ENCODE data around the gene RNF225. TPM values are rescaled to one million over a fixed set of nuclear protein-coding genes. Genes with fewer than 3 reads are reported as not detected.

The RNF225 gene
- total and polyA plus RNA-seq, 2 experiments from 2014 or later: not detected

DNA sequence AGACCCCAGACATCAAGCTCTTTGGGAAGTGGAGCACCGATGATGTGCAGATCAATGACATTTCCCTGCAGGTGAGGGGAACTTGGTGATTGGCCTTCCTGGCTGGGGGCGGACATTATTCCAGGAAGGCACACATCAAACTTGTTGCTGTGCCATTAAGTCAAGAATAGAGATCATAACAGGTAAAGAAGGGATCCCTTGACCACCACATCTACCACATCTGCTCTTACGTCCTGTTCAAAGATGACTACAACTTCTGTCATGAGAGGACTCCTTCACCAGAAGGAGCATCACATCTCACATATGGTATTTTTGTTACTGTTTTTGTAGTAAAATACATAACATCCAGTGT lies 7.3 kb upstream of the RNF225 start:
- peaks cover 44% of the 10 kb centered on the region for H3K79me2 ChIP-seq
- 88% methylated on average over 3 of the region's 3 CpGs for WGBS (ENCODE audit: low lambda C conversion rate, missing lambda C conversion rate)
- no peak overlapping the region for H3K27ac ChIP-seq
- peak overlapping the region; percentile 95 for H3K4me2 ChIP-seq
- H3K27me3 ChIP-seq: no peaks in the 10 kb centered on the region
- DNase-seq (ENCODE audit: low spot score): no peak
- H3K9me2 ChIP-seq (replicated peaks; ENCODE audit: insufficient read depth): no peaks in the 10 kb centered on the region
- no peaks in the 10 kb centered on the region for H3K9me3 ChIP-seq (ENCODE audit: low read depth)
- TF ChIP-seq EZH2phosphoT487 (IDR thresholded peaks at IDR 0.05; ENCODE audit: low read depth, severe bottlenecking, unreplicated experiment) (no peak), EZH2 (IDR thresholded peaks at IDR 0.05; ENCODE audit: borderline replicate concordance) (no peak)
- TF ChIP-seq, protein P1, sequence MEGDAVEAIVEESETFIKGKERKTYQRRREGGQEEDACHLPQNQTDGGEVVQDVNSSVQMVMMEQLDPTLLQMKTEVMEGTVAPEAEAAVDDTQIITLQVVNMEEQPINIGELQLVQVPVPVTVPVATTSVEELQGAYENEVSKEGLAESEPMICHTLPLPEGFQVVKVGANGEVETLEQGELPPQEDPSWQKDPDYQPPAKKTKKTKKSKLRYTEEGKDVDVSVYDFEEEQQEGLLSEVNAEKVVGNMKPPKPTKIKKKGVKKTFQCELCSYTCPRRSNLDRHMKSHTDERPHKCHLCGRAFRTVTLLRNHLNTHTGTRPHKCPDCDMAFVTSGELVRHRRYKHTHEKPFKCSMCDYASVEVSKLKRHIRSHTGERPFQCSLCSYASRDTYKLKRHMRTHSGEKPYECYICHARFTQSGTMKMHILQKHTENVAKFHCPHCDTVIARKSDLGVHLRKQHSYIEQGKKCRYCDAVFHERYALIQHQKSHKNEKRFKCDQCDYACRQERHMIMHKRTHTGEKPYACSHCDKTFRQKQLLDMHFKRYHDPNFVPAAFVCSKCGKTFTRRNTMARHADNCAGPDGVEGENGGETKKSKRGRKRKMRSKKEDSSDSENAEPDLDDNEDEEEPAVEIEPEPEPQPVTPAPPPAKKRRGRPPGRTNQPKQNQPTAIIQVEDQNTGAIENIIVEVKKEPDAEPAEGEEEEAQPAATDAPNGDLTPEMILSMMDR (IDR thresholded peaks at IDR 0.05; ENCODE audit: poor library complexity): no peak
- peaks cover 11% of the 10 kb centered on the region for H4K20me1 ChIP-seq (ENCODE audit: insufficient read depth, poor library complexity, severe bottlenecking)
- H3K4me3 ChIP-seq: peak overlapping the region; percentile 60
- no peak overlapping the region for H2AFZ ChIP-seq
- H3K4me1 ChIP-seq (ENCODE audit: insufficient read depth): peaks cover 19% of the 10 kb centered on the region
- H3K36me3 ChIP-seq (replicated peaks; ENCODE audit: insufficient read depth, low read depth): no peaks in the 10 kb centered on the region

DNA sequence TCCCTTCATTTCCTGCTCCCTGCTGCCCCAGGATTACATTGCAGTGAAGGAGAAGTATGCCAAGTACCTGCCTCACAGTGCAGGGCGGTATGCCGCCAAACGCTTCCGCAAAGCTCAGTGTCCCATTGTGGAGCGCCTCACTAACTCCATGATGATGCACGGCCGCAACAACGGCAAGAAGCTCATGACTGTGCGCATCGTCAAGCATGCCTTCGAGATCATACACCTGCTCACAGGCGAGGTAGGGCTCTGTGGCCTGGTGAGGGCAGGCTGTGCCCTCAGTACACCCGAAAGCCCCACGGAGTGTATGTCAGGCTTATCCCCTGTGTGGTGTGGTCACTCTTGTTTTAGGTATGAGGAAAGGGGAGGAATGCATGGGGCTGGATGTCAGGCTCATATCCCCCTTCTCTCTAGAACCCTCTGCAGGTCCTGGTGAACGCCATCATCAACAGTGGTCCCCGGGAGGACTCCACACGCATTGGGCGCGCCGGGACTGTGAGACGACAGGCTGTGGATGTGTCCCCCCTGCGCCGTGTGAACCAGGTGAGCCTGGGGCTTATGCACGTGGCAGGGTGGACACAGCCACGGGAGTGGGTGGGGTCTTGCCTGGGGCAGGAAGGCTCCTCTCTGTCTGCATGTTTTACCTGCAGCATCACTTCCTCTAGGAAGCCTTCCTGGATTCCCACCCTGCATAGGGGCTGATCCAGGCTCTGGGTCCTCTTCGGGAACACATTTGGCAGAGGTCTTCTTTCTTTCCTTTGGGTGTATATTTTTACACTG lies 2.3 kb upstream of the RNF225 start:
- Histone ChIP-seq H4K20me1 (ENCODE audit: insufficient read depth, poor library complexity, severe bottlenecking) (peaks cover 11% of the 10 kb centered on the region), H3K9me3 (ENCODE audit: low read depth) (no peaks in the 10 kb centered on the region), H3K27me3 (peaks cover 8% of the 10 kb centered on the region), H3K4me3 (no peak overlapping the region), H3K4me2 (no peak overlapping the region), H3K9me2 (replicated peaks; ENCODE audit: insufficient read depth) (no peaks in the 10 kb centered on the region), H3K4me1 (ENCODE audit: insufficient read depth) (peaks cover 8% of the 10 kb centered on the region), H2AFZ (no peak overlapping the region), H3K27ac (no peak overlapping the region), H3K36me3 (replicated peaks; ENCODE audit: insufficient read depth, low read depth) (no peaks in the 10 kb centered on the region), H3K79me2 (peaks cover 24% of the 10 kb centered on the region)
- TF ChIP-seq, protein P1 (IDR thresholded peaks at IDR 0.05; ENCODE audit: poor library complexity): no peak
- TF ChIP-seq EZH2phosphoT487 (IDR thresholded peaks at IDR 0.05; ENCODE audit: low read depth, severe bottlenecking, unreplicated experiment): no peak
- TF ChIP-seq EZH2 (IDR thresholded peaks at IDR 0.05; ENCODE audit: borderline replicate concordance): no peak
- DNase-seq (ENCODE audit: low spot score): no peak
- 96% methylated on average over 26 of the region's 26 CpGs for WGBS (ENCODE audit: low lambda C conversion rate, missing lambda C conversion rate)

DNA sequence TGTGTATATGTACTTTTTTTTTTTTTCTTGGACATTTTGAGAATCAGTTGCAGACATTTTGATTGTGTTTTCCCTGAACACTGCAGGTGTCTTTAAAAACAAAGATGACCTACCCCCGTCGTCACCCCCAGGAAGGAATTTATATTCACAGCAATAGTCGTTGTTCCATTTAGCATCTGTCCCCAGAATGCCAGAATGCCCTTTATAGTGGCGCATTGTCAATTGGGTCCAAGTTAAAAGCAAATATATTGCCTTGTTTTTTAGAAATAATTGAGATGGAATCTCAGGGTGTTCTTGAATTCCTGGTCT lies 1.8 kb upstream of the RNF225 start:
- H4K20me1 ChIP-seq (ENCODE audit: insufficient read depth, poor library complexity, severe bottlenecking): peaks cover 11% of the 10 kb centered on the region
- H3K27ac ChIP-seq: no peak overlapping the region
- no peak for DNase-seq (ENCODE audit: low spot score)
- H3K9me3 ChIP-seq (ENCODE audit: low read depth): no peaks in the 10 kb centered on the region
- no peaks in the 10 kb centered on the region for H3K36me3 ChIP-seq (replicated peaks; ENCODE audit: insufficient read depth, low read depth)
- TF ChIP-seq, protein P1 (IDR thresholded peaks at IDR 0.05; ENCODE audit: poor library complexity): no peak
- no peak for TF ChIP-seq EZH2 (IDR thresholded peaks at IDR 0.05; ENCODE audit: borderline replicate concordance)
- TF ChIP-seq EZH2phosphoT487 (IDR thresholded peaks at IDR 0.05; ENCODE audit: low read depth, severe bottlenecking, unreplicated experiment): no peak
- WGBS (ENCODE audit: low lambda C conversion rate, missing lambda C conversion rate): 94% methylated on average over 4 of the region's 4 CpGs
- no peak overlapping the region for H2AFZ ChIP-seq
- peaks cover 20% of the 10 kb centered on the region for H3K79me2 ChIP-seq
- H3K9me2 ChIP-seq (replicated peaks; ENCODE audit: insufficient read depth): no peaks in the 10 kb centered on the region
- peaks cover 8% of the 10 kb centered on the region for H3K27me3 ChIP-seq
- no peak overlapping the region for H3K4me3 ChIP-seq
- H3K4me2 ChIP-seq: no peak overlapping the region
- peaks cover 5% of the 10 kb centered on the region for H3K4me1 ChIP-seq (ENCODE audit: insufficient read depth)

Measured in hepatocyte (in vitro differentiated cells).